NT2/D1 (cell line): ENCODE results near the gene RLF.

Experiments used
- SUZ12 ChIP-seq: IDR thresholded peaks from 2 replicates; pipeline ENCODE4 v1.6.1; 2011; ENCODE audit not compliant: insufficient read length, insufficient read depth; ENCODE audit errors: extremely low read depth
- YY1 ChIP-seq: IDR thresholded peaks from 2 replicates; pipeline ENCODE4 v1.6.1; 2011; ENCODE audit not compliant: insufficient read length, insufficient read depth
- ZNF274 ChIP-seq: IDR thresholded peaks from 2 replicates; pipeline ENCODE4 v1.6.1; 2011; ENCODE audit warnings: mild to moderate bottlenecking, low read depth, low read length

DNA sequence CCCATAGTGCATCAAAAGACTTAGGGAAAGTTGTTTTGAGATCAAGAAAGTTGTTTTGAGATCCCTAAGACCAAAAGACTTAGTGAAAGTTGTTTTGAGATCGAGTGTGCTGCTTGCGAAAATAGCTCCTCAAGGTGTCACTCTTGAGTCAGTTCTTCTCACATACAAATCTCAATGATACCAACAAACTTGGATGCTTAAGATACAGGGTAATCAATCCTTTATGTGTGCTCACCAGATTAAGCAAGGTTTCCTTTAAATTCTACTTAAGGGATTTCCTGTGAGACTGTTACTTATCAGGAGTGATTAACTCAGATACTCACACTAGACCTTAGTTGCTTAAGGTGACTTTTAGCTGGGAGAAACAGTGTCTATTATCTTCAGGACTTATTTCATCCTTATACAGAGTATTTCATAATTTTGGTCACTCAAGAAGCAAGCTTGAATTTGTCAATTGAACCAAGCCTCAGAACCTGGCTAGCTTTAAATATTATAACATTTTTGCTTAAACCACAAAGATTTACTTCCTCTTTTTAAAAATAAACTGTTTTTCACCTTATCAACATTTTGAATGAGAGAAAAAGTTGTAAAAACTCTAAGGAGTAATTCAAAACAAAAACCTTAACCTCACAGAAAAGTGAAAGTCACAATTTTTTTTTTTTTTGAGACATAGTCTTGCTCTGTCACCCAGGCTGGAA lies 8.0 kb upstream of the RLF start:
- no peak for TF ChIP-seq SUZ12
- no peak for TF ChIP-seq ZNF274
- TF ChIP-seq YY1 = no peak
